Type B pancreatic cell (in vitro differentiated cells): Measurements from ENCODE around the gene PCGF1. TPM values are rescaled to one million over a fixed set of nuclear protein-coding genes. Genes with fewer than 3 reads are reported as not detected.
A peak's percentile ranks its signal among the peaks of the same experiment; 100 is the strongest.
"Not testable (repeated sequence)": the region's sequence is repeated elsewhere in the genome, so short reads cannot be mapped to it uniquely, and the experiment has no call there.

Experiments
- DNase-seq: peaks from one replicate; pipeline ENCODE4 v3.0.0; 2021; ENCODE audit warnings: mixed read lengths; ENCODE audit not compliant: unreplicated experiment; ENCODE audit errors: extremely low spot score
- H3K27ac Mint-ChIP-seq: 2 replicates; pipeline ENCODE4 v1.8.0; 2021; ENCODE audit warnings: mild to moderate bottlenecking, mixed read lengths
- H3K27me3 Mint-ChIP-seq: 2 replicates; pipeline ENCODE4 v1.8.0; 2021; ENCODE audit warnings: mixed read lengths
- H3K36me3 Mint-ChIP-seq: 2 replicates; pipeline ENCODE4 v1.8.0; 2021; ENCODE audit warnings: mixed read lengths
- H3K4me1 Mint-ChIP-seq: one replicate; pipeline ENCODE4 v1.8.0; 2021; ENCODE audit warnings: mixed read lengths; ENCODE audit not compliant: unreplicated experiment
- H3K4me3 Mint-ChIP-seq: 2 replicates; pipeline ENCODE4 v1.8.0; 2021; ENCODE audit warnings: mild to moderate bottlenecking, mixed read lengths
- H3K9me3 Mint-ChIP-seq: 2 replicates; pipeline ENCODE4 v1.8.0; 2021; ENCODE audit warnings: mixed read lengths
- CTCF ChIP-seq: fragments of 200-600 bp; sonication (generic); conservative IDR thresholded peaks from 2 replicates; pipeline ENCODE4 v1.5.0; 2021; ENCODE audit warnings: antibody characterized with exemption, mild to moderate bottlenecking
- total RNA-seq: library from RNA; stranded (reverse); gene quantifications from 2 replicates; pipeline ENCODE4 v1.2.1, GENCODE V29; 2021; ENCODE audit warnings: low replicate concordance

The PCGF1 gene
- total RNA-seq, 1 donor from 2014 or later: 30.1 TPM

- peak overlapping the region; percentile 99 for H3K4me3 Mint-ChIP-seq
- no peaks in the 10 kb centered on the region for H3K9me3 Mint-ChIP-seq
- peaks cover 16% of the 10 kb centered on the region for H3K36me3 Mint-ChIP-seq
- H3K27me3 Mint-ChIP-seq: no peaks in the 10 kb centered on the region
- no peak for DNase-seq
- H3K27ac Mint-ChIP-seq: peak overlapping the region; percentile 97
- TF ChIP-seq CTCF: no peak
- H3K4me1 Mint-ChIP-seq: peaks cover 9% of the 10 kb centered on the region
These were observed 36.0 kb downstream of the PCGF1 start for GRCh38 chr2:74471332-74472065.

GRCh38 chr2:74470742-74471141 is 36.8 kb downstream of the PCGF1 start:
- H3K27ac Mint-ChIP-seq: peak overlapping the region; percentile 74
- not testable (repeated sequence) for H3K27me3 Mint-ChIP-seq, H3K9me3 Mint-ChIP-seq, H3K4me1 Mint-ChIP-seq, DNase-seq
- peak overlapping the region; percentile 73 for H3K4me3 Mint-ChIP-seq
- H3K36me3 Mint-ChIP-seq: peaks cover 16% of the 10 kb centered on the region

- peak overlapping the region; percentile 66 for H3K27ac Mint-ChIP-seq
- no peaks in the 10 kb centered on the region for H3K27me3 Mint-ChIP-seq
- TF ChIP-seq CTCF: no peak
- H3K36me3 Mint-ChIP-seq: peaks cover 3% of the 10 kb centered on the region
- DNase-seq: no peak
- peaks cover 11% of the 10 kb centered on the region for H3K4me1 Mint-ChIP-seq
- H3K4me3 Mint-ChIP-seq: peak overlapping the region; percentile 97
- no peaks in the 10 kb centered on the region for H3K9me3 Mint-ChIP-seq
These were observed 43.1 kb downstream of the PCGF1 start for GRCh38 chr2:74464406-74464805.

GRCh38 chr2:74462786-74463105 is 44.7 kb downstream of the PCGF1 start:
- H3K27me3 Mint-ChIP-seq: peaks cover 4% of the 10 kb centered on the region
- no peak for DNase-seq
- H3K4me1 Mint-ChIP-seq: peaks cover 13% of the 10 kb centered on the region
- TF ChIP-seq CTCF: no peak
- H3K9me3 Mint-ChIP-seq: no peaks in the 10 kb centered on the region
- peak overlapping the region; percentile 80 for H3K4me3 Mint-ChIP-seq
- peaks cover 7% of the 10 kb centered on the region for H3K36me3 Mint-ChIP-seq
- peak overlapping the region; percentile 77 for H3K27ac Mint-ChIP-seq

- peaks cover 14% of the 10 kb centered on the region for H3K4me1 Mint-ChIP-seq
- H3K9me3 Mint-ChIP-seq: no peaks in the 10 kb centered on the region
- peaks cover 4% of the 10 kb centered on the region for H3K27me3 Mint-ChIP-seq
- H3K27ac Mint-ChIP-seq: peak overlapping the region; percentile 77
- H3K4me3 Mint-ChIP-seq: peak overlapping the region; percentile 80
- TF ChIP-seq CTCF: no peak
- peaks cover 7% of the 10 kb centered on the region for H3K36me3 Mint-ChIP-seq
- DNase-seq: no peak
These were observed 45.3 kb downstream of the PCGF1 start for GRCh38 chr2:74462054-74462785.
